Amygdala (tissue), 56 donors: ENCODE results near the gene EIF3L.

ENCODE experiments used
- DNase-seq, 56 donors: peaks; one replicate each; lab custom pipeline; 2025; lab: John Stamatoyannopoulos, UW

The EIF3L gene

DNA sequence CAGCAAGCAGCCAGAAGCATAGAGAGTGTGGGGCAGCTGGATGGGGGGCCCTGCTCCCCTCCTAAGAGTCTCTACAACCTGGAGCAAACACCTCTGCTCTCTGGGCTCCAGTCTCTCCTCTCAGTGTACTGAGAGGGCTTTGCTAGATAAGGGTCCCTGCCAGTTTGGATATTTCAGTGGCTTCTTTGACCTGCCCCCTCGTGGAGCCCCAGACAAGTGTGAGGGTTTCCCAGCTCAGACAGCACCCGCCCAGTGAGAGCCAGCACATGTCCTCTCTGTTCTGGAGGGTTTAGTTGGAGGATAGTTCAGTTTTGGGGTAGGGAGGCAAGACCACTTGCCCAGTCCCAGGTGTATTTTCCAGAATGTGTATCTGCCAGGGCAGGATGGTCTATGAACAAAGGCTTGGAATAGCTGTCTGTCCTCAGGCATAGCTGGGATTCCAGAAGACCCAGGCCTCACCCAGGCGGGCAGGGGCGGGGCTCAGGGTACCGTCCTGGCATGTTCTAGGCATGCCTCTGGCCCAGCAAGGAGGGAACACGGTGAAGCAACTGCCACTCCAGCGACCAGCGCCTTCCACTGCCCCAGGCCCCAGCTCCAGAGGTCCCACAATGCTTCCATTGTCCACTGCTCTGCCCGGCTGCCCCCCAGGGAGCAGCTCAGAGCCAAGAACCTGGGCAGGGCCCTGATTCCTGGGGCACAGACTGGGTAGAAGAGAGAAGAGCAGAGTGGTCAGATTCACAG, 49.4 kb downstream of the EIF3L start:
- DNase-seq = peak in 38 of 56 donors; percentile 23 to 84 (median 52)

DNA sequence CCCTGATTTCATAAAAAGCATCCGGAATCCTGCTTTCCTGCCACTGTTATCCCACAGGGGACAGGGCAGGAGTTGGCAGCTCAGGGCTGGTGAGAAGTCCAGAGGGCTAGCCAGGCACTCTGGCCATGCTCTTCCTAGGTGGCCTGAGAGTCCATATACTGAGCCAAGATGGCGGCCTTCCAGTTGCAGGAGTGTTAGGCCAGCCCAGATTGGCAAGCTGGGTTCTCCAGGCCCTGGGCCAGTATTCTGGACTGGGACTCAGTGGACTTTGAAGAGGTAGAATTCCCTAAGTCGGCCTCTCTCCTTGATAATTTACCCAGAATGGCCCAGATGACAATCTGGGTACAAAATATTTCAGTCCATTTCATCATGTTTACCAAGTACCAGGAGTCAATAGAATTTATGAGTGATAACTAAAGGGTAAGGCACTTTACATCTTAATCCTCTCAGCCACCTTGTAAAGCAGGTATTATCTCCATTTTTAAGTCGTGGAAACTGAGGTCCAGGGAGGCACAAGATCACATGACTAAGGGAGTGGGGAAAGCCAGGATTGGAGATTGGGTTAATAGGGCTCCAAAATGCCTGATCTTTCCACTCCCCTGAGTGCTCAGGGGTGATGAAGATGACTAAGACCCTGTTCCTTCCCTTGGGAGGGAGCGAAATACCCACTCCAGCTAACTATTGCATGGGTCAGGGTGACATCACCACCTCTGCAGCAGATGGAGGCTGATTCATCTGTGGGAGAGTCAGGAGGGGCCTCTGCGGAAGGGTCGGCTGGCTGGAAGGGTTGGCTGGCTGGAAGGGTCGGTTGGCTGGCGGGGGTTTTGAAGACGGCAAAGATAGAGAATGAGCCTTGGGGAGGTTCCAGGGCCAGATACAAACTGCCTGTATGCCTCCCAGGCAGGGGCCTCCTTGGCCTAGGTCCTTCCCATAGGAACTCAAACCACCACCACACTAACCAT, 55.6 kb downstream of the EIF3L start:
- DNase-seq = peak in 33 of 56 donors; percentile 12 to 76 (median 47)

GRCh38 chr22:37905534-37906363, 56.5 kb downstream of the EIF3L start, which contains the start of gene MICALL1:
Gene MICALL1 (plus strand): TSS chr22:37906297. CDS start chr22:37906423, 126 bp downstream.
- peak in 16 of 56 donors; percentile 15 to 72 (median 39) for DNase-seq

GRCh38 chr22:37906364-37907008, 57.3 kb downstream of the EIF3L start:
- DNase-seq = peak in 3 of 56 donors; percentile 20 to 37 (median 25)

GRCh38 chr22:37907036-37907954, 58.1 kb downstream of the EIF3L start:
- peak in 1 of 56 donors; percentile 14 for DNase-seq

GRCh38 chr22:37909766-37910165, 60.5 kb downstream of the EIF3L start:
- no peak for DNase-seq

GRCh38 chr22:37910890-37911672, 61.9 kb downstream of the EIF3L start:
- peak in 5 of 56 donors; percentile 15 to 36 (median 17) for DNase-seq

- no peak for DNase-seq
Measured at GRCh38 chr22:37911697-37912096, 62.5 kb downstream of the EIF3L start.

GRCh38 chr22:37912171-37912570, 63.0 kb downstream of the EIF3L start:
- no peak for DNase-seq

DNA sequence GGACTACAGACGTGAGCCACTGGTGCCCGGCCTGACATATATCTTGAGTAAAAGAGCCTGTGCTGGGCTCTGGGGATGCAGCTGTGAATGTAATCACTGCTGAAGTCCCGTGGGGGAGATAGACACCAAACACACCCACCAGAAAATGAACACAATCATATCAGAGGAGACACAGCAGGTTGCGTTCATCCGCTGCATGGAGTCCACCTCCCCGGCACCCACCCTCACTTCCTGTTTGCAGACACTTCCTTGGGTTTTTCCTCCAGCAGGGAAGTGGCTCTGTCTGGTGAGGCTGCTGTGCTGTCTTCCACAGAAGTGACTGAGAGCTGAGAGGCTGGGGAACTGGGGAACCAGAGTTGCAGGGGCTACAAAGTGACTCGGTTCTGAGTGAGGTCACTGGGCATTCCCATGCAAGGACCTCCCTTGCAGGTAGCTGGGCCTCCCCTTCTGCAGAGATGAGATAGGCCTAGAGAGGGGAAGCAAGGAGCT, 64.1 kb downstream of the EIF3L start:
- DNase-seq = no peak

GRCh38 chr22:37916311-37916710, 67.1 kb downstream of the EIF3L start:
- no peak for DNase-seq

GRCh38 chr22:37917874-37918548, 68.8 kb downstream of the EIF3L start:
- no peak for DNase-seq

- no peak for DNase-seq
Measured at GRCh38 chr22:37918580-37919270, 69.5 kb downstream of the EIF3L start.

- no peak for DNase-seq
Measured at GRCh38 chr22:37920126-37920525, 70.9 kb downstream of the EIF3L start.

DNA sequence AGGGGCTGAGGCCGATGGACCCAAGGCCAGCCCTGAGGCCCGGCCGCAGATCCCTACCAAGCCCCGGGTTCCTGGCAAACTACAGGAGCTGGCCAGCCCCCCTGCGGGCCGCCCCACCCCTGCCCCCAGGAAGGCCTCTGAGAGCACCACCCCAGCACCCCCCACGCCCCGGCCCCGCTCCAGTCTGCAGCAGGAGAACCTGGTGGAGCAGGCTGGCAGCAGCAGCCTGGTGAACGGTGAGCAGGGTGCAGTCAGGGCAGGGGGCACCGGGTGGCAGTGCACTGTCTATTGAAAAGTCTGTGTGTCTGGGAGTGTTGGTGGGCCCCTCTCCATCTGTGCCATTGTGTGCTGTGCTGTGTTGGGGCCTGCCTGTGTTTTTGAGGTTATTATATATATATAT, 73.0 kb downstream of the EIF3L start:
- no peak for DNase-seq

- no peak for DNase-seq
Measured at GRCh38 chr22:37923927-37924326, 74.7 kb downstream of the EIF3L start.
